GM12872 (cell line): Measurements from ENCODE around the gene B3GAT1.

Source experiments
- TF ChIP-seq, protein P1 (sequence below): IDR thresholded peaks from 3 replicates; pipeline ENCODE4 v1.5.1; 2011; ENCODE audit warnings: low read depth, mild to moderate bottlenecking, low read length, moderate library complexity; ENCODE audit not compliant: insufficient read depth

B3GAT1 gene

DNA sequence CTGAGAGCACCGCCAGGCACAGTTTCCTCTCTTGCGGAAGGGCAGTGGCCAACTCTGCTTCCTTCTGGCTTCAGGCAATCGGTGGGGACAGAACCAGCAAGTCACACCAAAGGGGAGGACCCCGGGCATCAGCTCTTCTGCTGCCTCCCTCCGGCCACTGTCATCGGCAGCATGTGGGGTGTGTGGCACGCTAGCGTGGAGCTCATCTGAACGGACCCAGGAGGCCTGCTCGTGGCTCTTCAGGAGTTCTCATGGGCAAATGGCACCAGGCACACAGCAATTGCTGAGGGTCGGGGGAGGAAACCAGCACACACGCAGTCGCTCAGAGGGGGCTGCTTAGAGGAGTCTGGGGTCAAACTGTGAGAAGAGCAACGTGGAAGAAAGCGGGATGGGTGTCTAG lies 26.9 kb downstream of the B3GAT1 start:
- TF ChIP-seq, protein P1, sequence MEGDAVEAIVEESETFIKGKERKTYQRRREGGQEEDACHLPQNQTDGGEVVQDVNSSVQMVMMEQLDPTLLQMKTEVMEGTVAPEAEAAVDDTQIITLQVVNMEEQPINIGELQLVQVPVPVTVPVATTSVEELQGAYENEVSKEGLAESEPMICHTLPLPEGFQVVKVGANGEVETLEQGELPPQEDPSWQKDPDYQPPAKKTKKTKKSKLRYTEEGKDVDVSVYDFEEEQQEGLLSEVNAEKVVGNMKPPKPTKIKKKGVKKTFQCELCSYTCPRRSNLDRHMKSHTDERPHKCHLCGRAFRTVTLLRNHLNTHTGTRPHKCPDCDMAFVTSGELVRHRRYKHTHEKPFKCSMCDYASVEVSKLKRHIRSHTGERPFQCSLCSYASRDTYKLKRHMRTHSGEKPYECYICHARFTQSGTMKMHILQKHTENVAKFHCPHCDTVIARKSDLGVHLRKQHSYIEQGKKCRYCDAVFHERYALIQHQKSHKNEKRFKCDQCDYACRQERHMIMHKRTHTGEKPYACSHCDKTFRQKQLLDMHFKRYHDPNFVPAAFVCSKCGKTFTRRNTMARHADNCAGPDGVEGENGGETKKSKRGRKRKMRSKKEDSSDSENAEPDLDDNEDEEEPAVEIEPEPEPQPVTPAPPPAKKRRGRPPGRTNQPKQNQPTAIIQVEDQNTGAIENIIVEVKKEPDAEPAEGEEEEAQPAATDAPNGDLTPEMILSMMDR, result no peak

DNA sequence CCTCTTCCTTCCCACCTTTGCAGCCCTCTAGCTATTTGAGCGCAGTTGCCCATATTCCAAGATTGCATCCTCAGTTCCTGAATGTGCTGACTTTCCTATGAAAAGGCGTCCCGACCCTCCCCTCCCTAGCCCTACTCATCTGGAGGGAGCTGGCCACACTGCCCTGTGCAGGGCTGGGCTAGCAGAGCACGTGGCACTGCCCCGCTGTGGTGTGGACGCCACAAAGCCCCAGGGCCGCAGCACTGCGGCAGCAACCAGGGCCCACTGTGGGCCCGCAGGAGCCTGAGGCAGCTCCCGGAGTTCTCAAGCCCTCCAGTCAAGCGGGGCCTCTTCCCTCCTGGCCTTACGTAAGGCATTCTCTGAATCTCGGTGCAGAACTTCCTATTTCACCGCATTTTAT lies 27.6 kb downstream of the B3GAT1 start:
- TF ChIP-seq, protein P1, result no peak

- TF ChIP-seq, protein P1, result no peak
Measured at GRCh38 chr11:134383576-134384221, 28.3 kb downstream of the B3GAT1 start.

GRCh38 chr11:134382830-134383229 lies 29.2 kb downstream of the B3GAT1 start:
- TF ChIP-seq, protein P1, result no peak

GRCh38 chr11:134382257-134382656 lies 29.8 kb downstream of the B3GAT1 start:
- TF ChIP-seq, protein P1, result no peak

GRCh38 chr11:134380785-134381184 lies 31.3 kb downstream of the B3GAT1 start:
- TF ChIP-seq, protein P1, result no peak

GRCh38 chr11:134380229-134380628 lies 31.8 kb downstream of the B3GAT1 start:
- TF ChIP-seq, protein P1, result no peak

- TF ChIP-seq, protein P1, result no peak
Measured at GRCh38 chr11:134379241-134379640, 32.8 kb downstream of the B3GAT1 start.
